IMR-90 (cell line): ENCODE results near the gene VPS8. TPM values are rescaled to one million over a fixed set of nuclear protein-coding genes. Genes with fewer than 3 reads are reported as not detected.

Source experiments
- ATAC-seq: fragments of 200-7000 bp; cut with Tn5 transposase; 2 replicates; pipeline ENCODE4 v1.9.1; 2020; ENCODE audit warnings: low read depth, mild to moderate bottlenecking, moderate library complexity
- BruUV-seq: library from RNA; stranded (reverse); fragments of 400-500 nt; replicated peaks from 2 replicates; lab custom pipeline; 2021; lab: Mats Ljungman, UMichigan
- CTCF ChIA-PET: fragments of 300-600 bp; formaldehyde crosslinking; extraction: SDS; loops from one replicate; lab custom pipeline; 2021; ENCODE audit warnings: antibody characterized with exemption; lab: Yijun Ruan, JAX
- POLR2A ChIA-PET: fragments of 300-600 bp; sonication (Branson Sonifier 250); formaldehyde crosslinking; loops from one replicate; lab custom pipeline; 2022; ENCODE audit warnings: antibody characterized with exemption; ENCODE audit not compliant: unreplicated experiment; lab: Charles Lee
- DNase-seq: peaks from one replicate; pipeline ENCODE4 v3.0.0; 2013
- H2AFZ ChIP-seq: replicated peaks from 2 replicates; pipeline ENCODE3; 2013; ENCODE audit warnings: low read length, mild to moderate bottlenecking; ENCODE audit not compliant: poor library complexity
- H2AK5ac ChIP-seq: 2 replicates; pipeline ENCODE4 v1.6.1; 2013; ENCODE audit warnings: low read depth, low read length, inconsistent platforms
- H2AK9ac ChIP-seq: replicated peaks from 2 replicates; pipeline ENCODE3; 2013; ENCODE audit warnings: mild to moderate bottlenecking, low read depth, low read length, moderate library complexity; ENCODE audit not compliant: poor library complexity
- H2BK120ac ChIP-seq: 2 replicates; pipeline ENCODE4 v1.6.1; 2013; ENCODE audit warnings: low read depth, low read length, inconsistent platforms
- H2BK15ac ChIP-seq: 3 replicates; pipeline ENCODE4 v1.6.1; 2013; ENCODE audit warnings: low read depth, low read length, inconsistent platforms
- H2BK20ac ChIP-seq: 2 replicates; pipeline ENCODE4 v1.6.1; 2013; ENCODE audit warnings: low read depth, mild to moderate bottlenecking, inconsistent platforms, low read length, moderate library complexity
- H2BK5ac ChIP-seq: 2 replicates; pipeline ENCODE4 v1.6.1; 2013; ENCODE audit warnings: mild to moderate bottlenecking, low read depth, low read length, inconsistent platforms; ENCODE audit not compliant: poor library complexity, severe bottlenecking
- H3K14ac ChIP-seq: replicated peaks from 2 replicates; pipeline ENCODE4 v1.6.1; 2013; ENCODE audit warnings: low read depth, low read length, inconsistent platforms
- H3K18ac ChIP-seq: 2 replicates; pipeline ENCODE4 v1.6.1; 2013; ENCODE audit warnings: low read depth, low read length, control low read depth
- H3K23ac ChIP-seq: 2 replicates; pipeline ENCODE4 v1.6.1; 2013; ENCODE audit warnings: low read depth, low read length, inconsistent platforms
- H3K27ac ChIP-seq: 2 replicates; pipeline ENCODE4 v1.5.1; 2013; ENCODE audit warnings: mild to moderate bottlenecking, control low read depth, low read length; ENCODE audit not compliant: insufficient read depth
- H3K27me3 ChIP-seq: 2 replicates; pipeline ENCODE4 v1.6.1; 2013; ENCODE audit warnings: low read length; ENCODE audit not compliant: control insufficient read depth, insufficient read depth
- H3K36me3 ChIP-seq: 2 replicates; pipeline ENCODE4 v1.6.1; 2013; ENCODE audit warnings: low read length, mixed read lengths; ENCODE audit not compliant: control insufficient read depth, insufficient read depth
- H3K4ac ChIP-seq: 2 replicates; pipeline ENCODE4 v1.6.1; 2013; ENCODE audit warnings: low read depth, low read length, inconsistent platforms
- H3K4me1 ChIP-seq: 2 replicates; pipeline ENCODE4 v1.6.1; 2013; ENCODE audit warnings: low read length, mixed read lengths; ENCODE audit not compliant: control insufficient read depth, insufficient read depth
- H3K4me2 ChIP-seq: 2 replicates; pipeline ENCODE4 v1.6.1; 2013; ENCODE audit warnings: low read depth, mild to moderate bottlenecking, control low read depth, low read length, moderate library complexity
- H3K4me3 ChIP-seq: 2 replicates; pipeline ENCODE4 v1.5.1; 2013; ENCODE audit warnings: low read depth, mild to moderate bottlenecking, control low read depth, low read length, moderate library complexity; ENCODE audit not compliant: insufficient read depth
- H3K56ac ChIP-seq: 2 replicates; pipeline ENCODE4 v1.6.1; 2013; ENCODE audit warnings: low read length, inconsistent platforms; ENCODE audit not compliant: insufficient read depth; ENCODE audit errors: extremely low read depth
- H3K79me1 ChIP-seq, 2 experiments: 2 replicates each; pipeline ENCODE4 v1.6.1; 2013; ENCODE audit warnings: low read length in 2 of 2, inconsistent platforms in 1 of 2, low read depth in 1 of 2
- H3K9ac ChIP-seq: 2 replicates; pipeline ENCODE4 v1.6.1; 2013; ENCODE audit warnings: low read depth, low read length, control low read depth
- H3K9me1 ChIP-seq: 2 replicates; pipeline ENCODE4 v1.6.1; 2013; ENCODE audit warnings: low read length, inconsistent platforms; ENCODE audit not compliant: insufficient read depth
- H3K9me3 ChIP-seq: 2 replicates; pipeline ENCODE4 v1.6.1; 2013; ENCODE audit warnings: low read length; ENCODE audit not compliant: control insufficient read depth, insufficient read depth
- H4K20me1 ChIP-seq: 2 replicates; pipeline ENCODE4 v1.6.1; 2013; ENCODE audit warnings: low read length, inconsistent platforms; ENCODE audit not compliant: insufficient read depth
- H4K5ac ChIP-seq: 2 replicates; pipeline ENCODE4 v1.6.1; 2013; ENCODE audit warnings: mild to moderate bottlenecking, low read depth, low read length, control low read depth
- H4K8ac ChIP-seq, 2 experiments: 2 replicates each; pipeline ENCODE4 v1.6.1; 2013; ENCODE audit warnings: low read depth in 2 of 2, low read length in 2 of 2, control low read depth in 1 of 2, inconsistent platforms in 1 of 2
- H4K91ac ChIP-seq: 2 replicates; pipeline ENCODE4 v1.6.1; 2013; ENCODE audit warnings: low read depth, low read length, inconsistent platforms; ENCODE audit not compliant: insufficient read depth
- BHLHE40 ChIP-seq: fragments of 150-350 bp; IDR thresholded peaks from 2 replicates; pipeline ENCODE4 v1.6.1; 2016; ENCODE audit warnings: mild to moderate bottlenecking, low read depth, low read length
- CEBPB ChIP-seq: IDR thresholded peaks from 2 replicates; pipeline ENCODE4 v1.6.1; 2012; ENCODE audit warnings: low read depth, low read length, improper control_type of control experiment
- CHD1 ChIP-seq: IDR thresholded peaks from 2 replicates; pipeline ENCODE4 v1.6.1; 2012; ENCODE audit warnings: low read depth, low read length, improper control_type of control experiment
- FOS ChIP-seq: fragments of 150-350 bp; IDR thresholded peaks from 2 replicates; pipeline ENCODE4 v1.6.1; 2016; ENCODE audit warnings: low read depth, low read length
- MAFK ChIP-seq: IDR thresholded peaks from 2 replicates; pipeline ENCODE4 v1.6.1; 2012; ENCODE audit warnings: low read depth, low read length, improper control_type of control experiment
- MAZ ChIP-seq: IDR thresholded peaks from 2 replicates; pipeline ENCODE4 v1.6.1; 2012; ENCODE audit warnings: low read depth, mild to moderate bottlenecking, low read length, improper control_type of control experiment, moderate library complexity, borderline replicate concordance
- MXI1 ChIP-seq: IDR thresholded peaks from 2 replicates; pipeline ENCODE4 v1.6.1; 2012; ENCODE audit warnings: low read depth, mild to moderate bottlenecking, low read length, moderate library complexity, borderline replicate concordance
- NFE2L2 ChIP-seq: fragments of 150-350 bp; IDR thresholded peaks from 2 replicates; pipeline ENCODE4 v1.6.1; 2016; ENCODE audit warnings: low read depth, mild to moderate bottlenecking, low read length
- POLR2A ChIP-seq: IDR thresholded peaks from 2 replicates; pipeline ENCODE4 v1.6.1; 2012; ENCODE audit warnings: mild to moderate bottlenecking, low read depth, low read length
- RAD21 ChIP-seq: IDR thresholded peaks from 2 replicates; pipeline ENCODE4 v1.6.1; 2012; ENCODE audit warnings: low read length, improper control_type of control experiment
- RCOR1 ChIP-seq: IDR thresholded peaks from 2 replicates; pipeline ENCODE4 v1.6.1; 2012; ENCODE audit warnings: mild to moderate bottlenecking, low read length, improper control_type of control experiment; ENCODE audit not compliant: insufficient replicate concordance
- RFX5 ChIP-seq: IDR thresholded peaks from 2 replicates; pipeline ENCODE4 v1.8.0; 2012; ENCODE audit warnings: low read depth, mild to moderate bottlenecking, low read length, moderate library complexity
- SMC3 ChIP-seq: fragments of 150-350 bp; IDR thresholded peaks from 2 replicates; pipeline ENCODE4 v1.6.1; 2016; ENCODE audit warnings: low read depth, mild to moderate bottlenecking, antibody characterized with exemption, low read length, moderate library complexity
- WGBS, 2 experiments: methylation state at CpG; one replicate each; pipeline versions ENCODE4 v1.1.5 to v1.1.7; 2013; ENCODE audit warnings: missing lambda C conversion rate in 2 of 2; ENCODE audit not compliant: insufficient read length in 1 of 2; ENCODE audit errors: extremely low coverage in 2 of 2; 5-methylcytosine and 5-hydroxymethylcytosine counted together
- dilution Hi-C: fragments of 300-500 bp; cut with HindIII; formaldehyde crosslinking; loops from one replicate; pipeline ENCODE4 v1.14.3; 2018; ENCODE audit warnings: low sequenced_read_pairs; ENCODE audit not compliant: unreplicated experiment
- in situ Hi-C: fragments of 300-500 bp; cut with MboI; formaldehyde crosslinking; loops from 3 replicates; pipeline ENCODE4 v1.14.3; 2019; ENCODE audit warnings: low sequenced_read_pairs, inconsistent platforms, mixed read lengths
- intact Hi-C: fragments of 100-400 bp; cut with micrococcal nuclease; formaldehyde crosslinking; loops from 2 replicates; pipeline ENCODE4 v1.10.0; 2022
- polyA plus RNA-seq, 3 experiments: library from polyadenylated mRNA; depleted of rRNA; stranded (reverse); fragments of >200 nt; gene quantifications; 2 replicates each; pipeline ENCODE4 v1.2.3, GENCODE V29; 2012; ENCODE audit warnings: low replicate concordance in 1 of 3
- total RNA-seq: library from RNA; depleted of rRNA; stranded (reverse); fragments of >200 nt; gene quantifications from 2 replicates; pipeline ENCODE4 v1.2.3, GENCODE V29; 2012
- TF ChIP-seq, protein P1 (sequence below): fragments of 150-350 bp; IDR thresholded peaks from 2 replicates; pipeline ENCODE4 v1.6.1; 2017; ENCODE audit warnings: mild to moderate bottlenecking, antibody characterized with exemption, low read length, low read depth
- TF ChIP-seq, protein P2 (sequence below): fragments of 150-350 bp; IDR thresholded peaks from 2 replicates; pipeline ENCODE4 v1.6.1; 2016; ENCODE audit warnings: low read depth, mild to moderate bottlenecking, low read length, moderate library complexity, borderline replicate concordance
- TF ChIP-seq, protein P3 (sequence below): conservative IDR thresholded peaks from 2 replicates; pipeline ENCODE4 v1.5.1; 2012; ENCODE audit warnings: mild to moderate bottlenecking, low read depth, low read length, improper control_type of control experiment

VPS8 gene
- total and polyA plus RNA-seq, 2 of the 4 experiments (the other 2 are of a cell fraction): 14.0 to 56.1 TPM

DNA sequence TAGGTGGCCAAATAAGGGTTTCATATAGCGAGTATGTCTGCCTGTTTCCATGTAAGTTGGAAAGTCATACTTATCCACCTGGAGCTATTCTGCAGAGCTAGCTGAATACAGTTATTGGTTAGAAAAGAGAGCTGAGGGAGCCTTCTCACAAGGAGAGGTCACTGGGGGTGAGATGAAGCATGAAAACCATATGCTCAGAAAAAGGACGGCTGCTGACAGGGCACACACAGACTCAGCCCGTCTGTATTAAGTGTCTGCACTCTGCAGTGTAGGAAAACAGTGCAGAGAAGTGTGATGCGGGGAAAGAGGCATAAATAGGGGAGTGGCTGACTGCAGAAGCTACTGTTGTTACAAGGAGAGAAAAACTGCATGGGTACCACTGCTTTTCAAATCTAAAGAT, 282.7 kb downstream of the VPS8 start:
- Histone ChIP-seq H2BK120ac (no peak overlapping the region), H3K4me3 (no peak overlapping the region), H2AFZ (no peak overlapping the region), H3K4ac (no peak overlapping the region), H3K4me1 (no peaks in the 10 kb centered on the region), H4K8ac (no peak overlapping the region), H3K14ac (no peak overlapping the region), H2BK15ac (no peak overlapping the region), H3K56ac (no peak overlapping the region), H3K18ac (no peak overlapping the region), H3K9ac (no peak overlapping the region), H3K27me3 (no peaks in the 10 kb centered on the region; the same call in 1 of the 2 replicates), H3K4me2 (no peak overlapping the region), H3K36me3 (no peaks in the 10 kb centered on the region), H4K20me1 (no peaks in the 10 kb centered on the region), H2AK9ac (no peak overlapping the region), H3K9me3 (no peaks in the 10 kb centered on the region), H3K23ac (no peak overlapping the region), H3K27ac (no peak overlapping the region), H4K91ac (no peak overlapping the region), H3K9me1 (no peaks in the 10 kb centered on the region), H3K79me1 (no peaks in the 10 kb centered on the region), H2BK20ac (no peak overlapping the region), H2AK5ac (no peak overlapping the region), H2BK5ac (no peak overlapping the region), H4K5ac (no peak overlapping the region)
- DNase-seq: peak; percentile 23
- CTCF ChIA-PET: interaction anchor here (1.2 kb wide), 1 partner anchor 14 kb away, joined by 3 read pairs; no protein-coding TSS in a partner anchor
- intact Hi-C loops (no loop called here), in situ Hi-C loops (no loop called here), dilution Hi-C loops (no loop called here)
- TF ChIP-seq, protein P1, sequence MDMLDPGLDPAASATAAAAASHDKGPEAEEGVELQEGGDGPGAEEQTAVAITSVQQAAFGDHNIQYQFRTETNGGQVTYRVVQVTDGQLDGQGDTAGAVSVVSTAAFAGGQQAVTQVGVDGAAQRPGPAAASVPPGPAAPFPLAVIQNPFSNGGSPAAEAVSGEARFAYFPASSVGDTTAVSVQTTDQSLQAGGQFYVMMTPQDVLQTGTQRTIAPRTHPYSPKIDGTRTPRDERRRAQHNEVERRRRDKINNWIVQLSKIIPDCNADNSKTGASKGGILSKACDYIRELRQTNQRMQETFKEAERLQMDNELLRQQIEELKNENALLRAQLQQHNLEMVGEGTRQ: no peak
- TF ChIP-seq, protein P2, sequence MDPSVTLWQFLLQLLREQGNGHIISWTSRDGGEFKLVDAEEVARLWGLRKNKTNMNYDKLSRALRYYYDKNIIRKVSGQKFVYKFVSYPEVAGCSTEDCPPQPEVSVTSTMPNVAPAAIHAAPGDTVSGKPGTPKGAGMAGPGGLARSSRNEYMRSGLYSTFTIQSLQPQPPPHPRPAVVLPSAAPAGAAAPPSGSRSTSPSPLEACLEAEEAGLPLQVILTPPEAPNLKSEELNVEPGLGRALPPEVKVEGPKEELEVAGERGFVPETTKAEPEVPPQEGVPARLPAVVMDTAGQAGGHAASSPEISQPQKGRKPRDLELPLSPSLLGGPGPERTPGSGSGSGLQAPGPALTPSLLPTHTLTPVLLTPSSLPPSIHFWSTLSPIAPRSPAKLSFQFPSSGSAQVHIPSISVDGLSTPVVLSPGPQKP: no peak
- no peak for TF ChIP-seq SMC3
- no peak for TF ChIP-seq RCOR1
- no peak for TF ChIP-seq CHD1
- TF ChIP-seq NFE2L2: no peak
- TF ChIP-seq RAD21: no peak
- no peak for TF ChIP-seq BHLHE40
- TF ChIP-seq CEBPB: no peak
- no peak for TF ChIP-seq MAZ
- TF ChIP-seq, protein P3, sequence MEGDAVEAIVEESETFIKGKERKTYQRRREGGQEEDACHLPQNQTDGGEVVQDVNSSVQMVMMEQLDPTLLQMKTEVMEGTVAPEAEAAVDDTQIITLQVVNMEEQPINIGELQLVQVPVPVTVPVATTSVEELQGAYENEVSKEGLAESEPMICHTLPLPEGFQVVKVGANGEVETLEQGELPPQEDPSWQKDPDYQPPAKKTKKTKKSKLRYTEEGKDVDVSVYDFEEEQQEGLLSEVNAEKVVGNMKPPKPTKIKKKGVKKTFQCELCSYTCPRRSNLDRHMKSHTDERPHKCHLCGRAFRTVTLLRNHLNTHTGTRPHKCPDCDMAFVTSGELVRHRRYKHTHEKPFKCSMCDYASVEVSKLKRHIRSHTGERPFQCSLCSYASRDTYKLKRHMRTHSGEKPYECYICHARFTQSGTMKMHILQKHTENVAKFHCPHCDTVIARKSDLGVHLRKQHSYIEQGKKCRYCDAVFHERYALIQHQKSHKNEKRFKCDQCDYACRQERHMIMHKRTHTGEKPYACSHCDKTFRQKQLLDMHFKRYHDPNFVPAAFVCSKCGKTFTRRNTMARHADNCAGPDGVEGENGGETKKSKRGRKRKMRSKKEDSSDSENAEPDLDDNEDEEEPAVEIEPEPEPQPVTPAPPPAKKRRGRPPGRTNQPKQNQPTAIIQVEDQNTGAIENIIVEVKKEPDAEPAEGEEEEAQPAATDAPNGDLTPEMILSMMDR: no peak
- no peak for TF ChIP-seq MXI1
- TF ChIP-seq MAFK: no peak
- no peak for TF ChIP-seq RFX5
- no peak for TF ChIP-seq FOS
- no peak for TF ChIP-seq POLR2A
- no peak for ATAC-seq
- BruUV-seq: no TSS peak
- WGBS, 2 experiments: 6% methylated on average over 2 of the region's 4 CpGs; no CpG with 5 or more reads in 1 of the 2 experiments
- POLR2A ChIA-PET: interaction anchor here (0.7 kb wide), 1 partner anchor 28 kb away, joined by 4 read pairs; no protein-coding TSS in a partner anchor
